ENCODE measurements around the gene FIZ1.

The FIZ1 gene

GRCh38 chr19:55635856-55636440 lies 36.6 kb upstream of the FIZ1 start:
- no peak for DNase-seq (ENCODE audit: low read depth in 2 of 2)

GRCh38 chr19:55635334-55635717 lies 36.0 kb upstream of the FIZ1 start:
- no peak for DNase-seq (ENCODE audit: low read depth in 2 of 2)

GRCh38 chr19:55633861-55634260 lies 34.5 kb upstream of the FIZ1 start:
- DNase-seq (ENCODE audit: low read depth in 2 of 2) = no peak

GRCh38 chr19:55632463-55632834 lies 33.1 kb upstream of the FIZ1 start:
- peak; percentile 63 to 86 for DNase-seq (ENCODE audit: low read depth in 2 of 2)

- DNase-seq (ENCODE audit: low read depth in 2 of 2) = peak in 1 of 2 donors; percentile 21
Observed at GRCh38 chr19:55626350-55626749, 27.0 kb upstream of the FIZ1 start.

GRCh38 chr19:55625004-55625326 lies 25.6 kb upstream of the FIZ1 start:
- no peak for DNase-seq (ENCODE audit: low read depth in 2 of 2)

- DNase-seq (ENCODE audit: low read depth in 2 of 2) = peak; percentile 88
Observed at GRCh38 chr19:55624109-55625003, 25.0 kb upstream of the FIZ1 start, which contains the start of gene ZNF784. Gene ZNF784, minus strand, starts transcription at chr19:55624566. Its CDS starts 5 bp downstream, at chr19:55624561.

GRCh38 chr19:55623561-55623960 lies 24.2 kb upstream of the FIZ1 start:
- no peak for DNase-seq (ENCODE audit: low read depth in 2 of 2)

- no peak for DNase-seq (ENCODE audit: low read depth in 2 of 2)
Observed at GRCh38 chr19:55623130-55623529, 23.8 kb upstream of the FIZ1 start.

GRCh38 chr19:55622242-55622969 lies 23.1 kb upstream of the FIZ1 start:
- no peak for DNase-seq (ENCODE audit: low read depth in 2 of 2)

GRCh38 chr19:55621673-55622231 lies 22.4 kb upstream of the FIZ1 start:
- no peak for DNase-seq (ENCODE audit: low read depth in 2 of 2)

- no peak for DNase-seq (ENCODE audit: low read depth in 2 of 2)
Observed at GRCh38 chr19:55621205-55621672, 21.9 kb upstream of the FIZ1 start.

GRCh38 chr19:55620410-55621204 lies 21.3 kb upstream of the FIZ1 start:
- peak in 1 of 2 donors; percentile 31 for DNase-seq (ENCODE audit: low read depth in 2 of 2)

GRCh38 chr19:55619286-55619685 lies 20.0 kb upstream of the FIZ1 start:
- DNase-seq (ENCODE audit: low read depth in 2 of 2) = no peak

- DNase-seq (ENCODE audit: low read depth in 2 of 2) = no peak
Observed at GRCh38 chr19:55618426-55618825, 19.1 kb upstream of the FIZ1 start.

GRCh38 chr19:55617426-55617825 lies 18.1 kb upstream of the FIZ1 start:
- DNase-seq (ENCODE audit: low read depth in 2 of 2) = no peak

- no peak for DNase-seq (ENCODE audit: low read depth in 2 of 2)
Observed at GRCh38 chr19:55616395-55616875, 17.1 kb upstream of the FIZ1 start.

GRCh38 chr19:55615543-55616394 lies 16.5 kb upstream of the FIZ1 start:
- DNase-seq (ENCODE audit: low read depth in 2 of 2) = no peak

- DNase-seq (ENCODE audit: low read depth in 2 of 2) = no peak
Observed at GRCh38 chr19:55614711-55615542, 15.6 kb upstream of the FIZ1 start.
